Panc1 (cell line): Measurements from ENCODE around the gene SIAH1. TPM values are rescaled to one million over a fixed set of nuclear protein-coding genes. Genes with fewer than 3 reads are reported as not detected.

Experiments used
- ATAC-seq: fragments of 200-7000 bp; cut with Tn5 transposase; 2 replicates; pipeline ENCODE4 v1.9.1; 2020; ENCODE audit warnings: mild to moderate bottlenecking, moderate library complexity
- BruUV-seq: library from RNA; stranded (reverse); fragments of 400-500 nt; replicated peaks from 2 replicates; lab custom pipeline; 2021; lab: Mats Ljungman, UMichigan
- CTCF ChIA-PET: fragments of 300-600 bp; sonication (Branson Sonifier 250); formaldehyde crosslinking; loops from one replicate; lab custom pipeline; 2022; ENCODE audit warnings: antibody characterized with exemption; lab: Charles Lee
- POLR2A ChIA-PET: fragments of 300-600 bp; sonication (Branson Sonifier 250); formaldehyde crosslinking; loops from one replicate; lab custom pipeline; 2022; ENCODE audit warnings: antibody characterized with exemption; lab: Charles Lee
- DNase-seq: peaks from one replicate; pipeline ENCODE4 v3.0.0-alpha.2; 2010; ENCODE audit warnings: low read depth, low spot score
- H3K27ac ChIP-seq: 2 replicates; pipeline ENCODE4 v1.5.1; 2011; ENCODE audit warnings: mild to moderate bottlenecking, low read length, inconsistent platforms
- H3K27me3 ChIP-seq: fragments of 200-500 bp; sonication (Bioruptor generic); 2 replicates; pipeline ENCODE4 v1.6.0; 2014; ENCODE audit warnings: low read length, inconsistent platforms; ENCODE audit not compliant: control insufficient read depth, insufficient read depth
- H3K36me3 ChIP-seq: fragments of 200-500 bp; sonication (Bioruptor generic); 2 replicates; pipeline ENCODE4 v1.5.1; 2014; ENCODE audit warnings: inconsistent platforms, mild to moderate bottlenecking, low read length, moderate library complexity; ENCODE audit not compliant: control insufficient read depth, insufficient read depth
- H3K4me1 ChIP-seq: 2 replicates; pipeline ENCODE4 v1.5.1; 2011; ENCODE audit warnings: inconsistent platforms, mild to moderate bottlenecking, low read length, moderate library complexity; ENCODE audit not compliant: control insufficient read depth, insufficient read depth
- H3K4me3 ChIP-seq, 2 experiments: 2 replicates each; pipeline ENCODE4 v1.5.1; 2011 to 2012; ENCODE audit warnings: low read depth in 2 of 2, low read length in 2 of 2, mild to moderate bottlenecking in 2 of 2, inconsistent platforms in 1 of 2, moderate library complexity in 1 of 2
- H3K9me3 ChIP-seq: fragments of 200-500 bp; sonication (Bioruptor generic); 2 replicates; pipeline ENCODE4 v1.5.1; 2014; ENCODE audit warnings: low read depth, mild to moderate bottlenecking, inconsistent platforms, low read length, moderate library complexity; ENCODE audit not compliant: control insufficient read depth, insufficient read depth
- CTCF ChIP-seq: fragments of 450-650 bp; IDR thresholded peaks from 2 replicates; pipeline ENCODE4 v1.5.1; 2017; ENCODE audit warnings: mild to moderate bottlenecking
- POLR2AphosphoS5 ChIP-seq: IDR thresholded peaks from 2 replicates; pipeline ENCODE4 v1.6.1; 2012; ENCODE audit warnings: mild to moderate bottlenecking, low read depth, low read length, moderate library complexity
- SIN3A ChIP-seq: IDR thresholded peaks from 2 replicates; pipeline ENCODE4 v1.6.1; 2012; ENCODE audit warnings: low read depth, mild to moderate bottlenecking, low read length, moderate library complexity, borderline replicate concordance; ENCODE audit not compliant: insufficient read depth
- TCF7L2 ChIP-seq: IDR thresholded peaks from 2 replicates; pipeline ENCODE4 v1.6.1; 2011; ENCODE audit warnings: mild to moderate bottlenecking, low read depth, low read length, inconsistent platforms
- in situ Hi-C: cut with HindIII; loops from 2 replicates; pipeline ENCODE4 v1.10.0; 2016; ENCODE audit warnings: low sequenced_read_pairs, low pct_unique_long_range_greater_than_20kb
- intact Hi-C: fragments of 100-400 bp; cut with micrococcal nuclease; formaldehyde crosslinking; loops from one replicate; pipeline ENCODE4 v1.10.0; 2022; ENCODE audit not compliant: unreplicated experiment
- total RNA-seq: library from RNA; stranded (reverse); gene quantifications from one replicate; pipeline ENCODE4 v1.2.1, GENCODE V29; 2021; ENCODE audit not compliant: unreplicated experiment
- TF ChIP-seq, protein P1 (sequence below), 2 experiments: IDR thresholded peaks; 2 replicates each; pipeline ENCODE4 v1.6.1; 2011 to 2012; ENCODE audit warnings: low read depth in 2 of 2, control low read depth in 1 of 2, low read length in 1 of 2, mild to moderate bottlenecking in 1 of 2, moderate library complexity in 1 of 2; ENCODE audit not compliant: insufficient read depth in 1 of 2

The SIAH1 gene
- total RNA-seq, 1 experiment from 2014 or later, result 18.8 TPM

DNA sequence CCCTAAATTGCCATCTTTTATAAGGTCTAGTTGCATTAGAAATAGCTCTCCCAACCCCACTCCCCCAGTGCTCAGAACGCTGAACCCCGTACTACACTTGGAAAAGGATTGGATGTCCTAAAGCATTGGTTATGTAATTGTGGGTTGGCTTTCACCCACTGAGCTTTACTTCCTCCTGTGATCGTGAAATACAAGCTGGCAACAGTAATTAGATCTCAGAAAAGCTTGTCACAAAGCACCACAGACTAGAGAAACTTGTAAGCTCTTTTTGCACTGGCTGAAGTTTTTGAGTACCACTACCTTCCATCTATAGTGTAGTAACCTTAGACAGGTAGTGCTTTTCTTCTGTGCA is 54.4 kb downstream of the SIAH1 start:
- ATAC-seq, result no peak
- no TSS peak for BruUV-seq
- no peak for DNase-seq
- no peak overlapping the region for H3K4me3 ChIP-seq
- no peak overlapping the region for H3K27ac ChIP-seq
- in situ Hi-C loops, result no loop called here
- H3K27me3 ChIP-seq, result no peaks in the 10 kb centered on the region
- intact Hi-C loops, result no loop called here
- POLR2A ChIA-PET, result no interaction called here
- no peaks in the 10 kb centered on the region for H3K36me3 ChIP-seq
- no peaks in the 10 kb centered on the region for H3K9me3 ChIP-seq
- CTCF ChIA-PET, result no interaction called here
- no peaks in the 10 kb centered on the region for H3K4me1 ChIP-seq
- TF ChIP-seq SIN3A (no peak), TCF7L2 (no peak), POLR2AphosphoS5 (no peak), CTCF (no peak)
- TF ChIP-seq, protein P1, sequence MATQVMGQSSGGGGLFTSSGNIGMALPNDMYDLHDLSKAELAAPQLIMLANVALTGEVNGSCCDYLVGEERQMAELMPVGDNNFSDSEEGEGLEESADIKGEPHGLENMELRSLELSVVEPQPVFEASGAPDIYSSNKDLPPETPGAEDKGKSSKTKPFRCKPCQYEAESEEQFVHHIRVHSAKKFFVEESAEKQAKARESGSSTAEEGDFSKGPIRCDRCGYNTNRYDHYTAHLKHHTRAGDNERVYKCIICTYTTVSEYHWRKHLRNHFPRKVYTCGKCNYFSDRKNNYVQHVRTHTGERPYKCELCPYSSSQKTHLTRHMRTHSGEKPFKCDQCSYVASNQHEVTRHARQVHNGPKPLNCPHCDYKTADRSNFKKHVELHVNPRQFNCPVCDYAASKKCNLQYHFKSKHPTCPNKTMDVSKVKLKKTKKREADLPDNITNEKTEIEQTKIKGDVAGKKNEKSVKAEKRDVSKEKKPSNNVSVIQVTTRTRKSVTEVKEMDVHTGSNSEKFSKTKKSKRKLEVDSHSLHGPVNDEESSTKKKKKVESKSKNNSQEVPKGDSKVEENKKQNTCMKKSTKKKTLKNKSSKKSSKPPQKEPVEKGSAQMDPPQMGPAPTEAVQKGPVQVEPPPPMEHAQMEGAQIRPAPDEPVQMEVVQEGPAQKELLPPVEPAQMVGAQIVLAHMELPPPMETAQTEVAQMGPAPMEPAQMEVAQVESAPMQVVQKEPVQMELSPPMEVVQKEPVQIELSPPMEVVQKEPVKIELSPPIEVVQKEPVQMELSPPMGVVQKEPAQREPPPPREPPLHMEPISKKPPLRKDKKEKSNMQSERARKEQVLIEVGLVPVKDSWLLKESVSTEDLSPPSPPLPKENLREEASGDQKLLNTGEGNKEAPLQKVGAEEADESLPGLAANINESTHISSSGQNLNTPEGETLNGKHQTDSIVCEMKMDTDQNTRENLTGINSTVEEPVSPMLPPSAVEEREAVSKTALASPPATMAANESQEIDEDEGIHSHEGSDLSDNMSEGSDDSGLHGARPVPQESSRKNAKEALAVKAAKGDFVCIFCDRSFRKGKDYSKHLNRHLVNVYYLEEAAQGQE (IDR thresholded peaks at IDR 0.05; ENCODE audit: insufficient read depth in 1 of 2, low read depth in 2 of 2, low read length in 1 of 2), result no peak

- DNase-seq, result no peak
- in situ Hi-C loops (no loop called here), intact Hi-C loops (no loop called here)
- Histone ChIP-seq H3K36me3 (no peaks in the 10 kb centered on the region), H3K9me3 (no peaks in the 10 kb centered on the region), H3K4me3 (no peak overlapping the region), H3K4me1 (no peaks in the 10 kb centered on the region), H3K27ac (no peak overlapping the region), H3K27me3 (no peaks in the 10 kb centered on the region)
- no peak for ATAC-seq
- BruUV-seq, result no TSS peak
- POLR2A ChIA-PET, result no interaction called here
- TF ChIP-seq CTCF (no peak), SIN3A (no peak), POLR2AphosphoS5 (no peak), TCF7L2 (no peak)
- TF ChIP-seq, protein P1 (IDR thresholded peaks at IDR 0.05; ENCODE audit: insufficient read depth in 1 of 2, low read depth in 2 of 2, low read length in 1 of 2), result no peak
- CTCF ChIA-PET, result no interaction called here
Observed at GRCh38 chr16:48330189-48330840, 54.9 kb downstream of the SIAH1 start.
